Colon (tissue), 2 donors: ENCODE results near the gene GSC2.

Source experiments
- FAIRE-seq: peaks from 2 replicates; lab custom pipeline; 2012; peaks lifted over from hg19 to GRCh38; lab: Jason Lieb, UNC
- donor health status: control.
- donor health status: control.

Gene GSC2, protein sequence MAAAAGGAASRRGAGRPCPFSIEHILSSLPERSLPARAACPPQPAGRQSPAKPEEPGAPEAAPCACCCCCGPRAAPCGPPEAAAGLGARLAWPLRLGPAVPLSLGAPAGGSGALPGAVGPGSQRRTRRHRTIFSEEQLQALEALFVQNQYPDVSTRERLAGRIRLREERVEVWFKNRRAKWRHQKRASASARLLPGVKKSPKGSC

DNA sequence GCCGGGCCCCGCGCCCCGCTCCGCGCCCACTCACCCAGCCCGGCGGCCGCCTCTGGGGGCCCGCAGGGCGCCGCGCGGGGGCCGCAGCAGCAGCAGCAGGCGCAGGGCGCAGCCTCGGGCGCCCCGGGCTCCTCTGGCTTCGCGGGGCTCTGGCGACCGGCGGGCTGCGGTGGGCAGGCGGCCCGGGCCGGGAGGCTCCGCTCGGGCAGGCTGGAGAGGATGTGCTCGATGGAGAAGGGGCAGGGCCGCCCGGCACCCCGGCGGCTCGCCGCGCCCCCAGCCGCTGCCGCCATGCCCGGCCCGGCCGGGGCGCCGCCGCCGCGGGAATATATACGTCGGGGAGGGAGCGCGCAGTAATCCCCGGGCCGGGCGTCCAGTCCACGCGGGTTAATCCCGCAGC, at the start of gene GSC2:
Gene GSC2 (minus strand): TSS at position 302 of the 400 bp plus-strand sequence. CDS start 9 bp downstream, at position 293.
- no peak for FAIRE-seq

DNA sequence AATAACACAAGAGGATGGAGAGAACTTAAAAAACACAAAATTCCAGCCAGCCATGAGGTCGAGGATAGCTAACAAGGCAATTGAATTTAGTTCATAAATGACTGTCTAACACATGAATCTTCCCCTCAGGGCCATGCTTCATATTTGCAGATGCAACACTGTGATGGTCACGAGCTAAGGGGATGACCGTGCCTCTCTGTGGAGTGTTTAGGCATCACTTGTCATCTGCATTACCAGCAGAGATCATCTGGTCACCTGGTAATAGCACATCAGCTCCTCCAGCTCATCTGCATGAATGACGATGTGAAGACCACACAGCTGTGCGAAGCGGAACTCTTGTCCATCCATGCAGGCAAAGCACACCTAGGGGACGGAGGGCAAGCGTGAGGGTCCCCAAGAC, 49.4 kb upstream of the GSC2 start:
- FAIRE-seq, result no peak

DNA sequence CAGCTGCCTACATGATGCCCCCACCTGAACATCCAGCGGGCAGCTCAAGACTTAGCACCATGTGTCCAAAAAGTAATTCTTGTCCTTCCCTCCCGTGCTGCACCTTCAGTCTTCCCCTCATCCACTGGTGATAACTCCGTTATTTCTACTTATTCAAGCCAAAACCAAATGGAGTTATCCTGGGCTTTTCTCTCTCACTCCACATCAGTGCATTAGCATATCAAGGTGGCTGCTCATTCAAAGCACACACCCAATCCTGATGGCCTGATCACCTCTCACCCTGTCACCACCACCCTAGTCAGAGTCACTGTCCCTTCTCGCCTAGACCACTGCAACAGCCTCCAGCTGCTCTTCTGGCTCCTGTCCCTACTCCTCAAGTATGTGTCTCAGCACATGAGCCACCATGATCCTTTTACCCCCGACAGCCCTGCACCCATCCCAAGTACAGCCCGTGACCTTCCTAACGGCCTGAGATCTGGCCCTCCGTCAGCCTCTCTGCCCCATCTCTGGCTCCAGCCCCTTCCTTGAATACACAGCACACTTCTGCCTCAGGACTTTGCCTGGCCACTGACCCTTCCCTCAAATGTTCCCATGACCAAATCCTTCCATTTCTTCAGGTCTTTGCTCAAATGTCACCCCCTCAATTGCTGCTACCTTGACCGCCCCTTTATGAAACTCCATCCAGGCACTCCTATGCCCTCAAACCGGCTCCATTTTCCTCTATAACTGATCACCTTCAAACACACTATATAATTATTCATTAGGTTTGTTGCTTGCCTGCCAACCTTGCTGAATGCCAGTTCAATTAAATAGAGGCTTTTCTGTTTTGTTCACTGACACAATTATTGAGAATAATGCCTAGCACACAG, 48.1 kb upstream of the GSC2 start:
- FAIRE-seq, result no peak

DNA sequence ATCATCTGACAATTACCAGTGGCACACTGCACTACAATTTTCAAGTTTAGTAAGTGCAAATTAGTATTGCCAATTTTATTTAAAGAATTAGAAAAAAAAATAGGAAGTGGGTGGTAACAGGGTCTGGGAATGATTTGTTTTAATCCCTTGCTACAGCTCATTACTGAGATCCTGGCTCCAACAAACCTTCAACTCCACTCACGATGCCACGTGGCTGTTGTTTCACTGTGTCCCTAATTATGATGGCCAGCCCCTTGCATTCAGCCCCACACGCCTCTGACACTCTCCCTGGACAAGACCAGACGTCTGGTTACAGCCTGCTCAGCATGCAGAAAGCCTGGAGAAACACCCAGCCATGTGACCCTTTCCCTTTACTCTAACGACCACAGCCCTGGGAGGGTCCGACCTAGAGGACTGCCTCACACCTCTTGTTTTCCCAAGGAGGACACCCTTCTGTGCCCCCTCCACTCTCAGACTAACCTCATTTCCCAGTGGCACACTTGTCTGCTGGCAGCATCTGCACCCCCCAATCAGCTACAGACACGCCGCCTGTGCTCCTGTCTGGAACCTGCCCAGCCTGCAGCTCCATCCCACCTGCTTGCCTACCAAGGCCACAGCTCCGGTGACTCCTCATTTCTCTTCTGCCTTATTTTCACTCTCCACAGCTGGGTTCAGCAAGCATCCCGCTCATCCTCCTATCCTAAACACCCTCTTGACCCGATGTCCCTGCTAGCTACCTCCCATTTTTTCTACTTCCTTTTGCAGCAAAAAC, 46.9 kb upstream of the GSC2 start:
- FAIRE-seq, result no peak

DNA sequence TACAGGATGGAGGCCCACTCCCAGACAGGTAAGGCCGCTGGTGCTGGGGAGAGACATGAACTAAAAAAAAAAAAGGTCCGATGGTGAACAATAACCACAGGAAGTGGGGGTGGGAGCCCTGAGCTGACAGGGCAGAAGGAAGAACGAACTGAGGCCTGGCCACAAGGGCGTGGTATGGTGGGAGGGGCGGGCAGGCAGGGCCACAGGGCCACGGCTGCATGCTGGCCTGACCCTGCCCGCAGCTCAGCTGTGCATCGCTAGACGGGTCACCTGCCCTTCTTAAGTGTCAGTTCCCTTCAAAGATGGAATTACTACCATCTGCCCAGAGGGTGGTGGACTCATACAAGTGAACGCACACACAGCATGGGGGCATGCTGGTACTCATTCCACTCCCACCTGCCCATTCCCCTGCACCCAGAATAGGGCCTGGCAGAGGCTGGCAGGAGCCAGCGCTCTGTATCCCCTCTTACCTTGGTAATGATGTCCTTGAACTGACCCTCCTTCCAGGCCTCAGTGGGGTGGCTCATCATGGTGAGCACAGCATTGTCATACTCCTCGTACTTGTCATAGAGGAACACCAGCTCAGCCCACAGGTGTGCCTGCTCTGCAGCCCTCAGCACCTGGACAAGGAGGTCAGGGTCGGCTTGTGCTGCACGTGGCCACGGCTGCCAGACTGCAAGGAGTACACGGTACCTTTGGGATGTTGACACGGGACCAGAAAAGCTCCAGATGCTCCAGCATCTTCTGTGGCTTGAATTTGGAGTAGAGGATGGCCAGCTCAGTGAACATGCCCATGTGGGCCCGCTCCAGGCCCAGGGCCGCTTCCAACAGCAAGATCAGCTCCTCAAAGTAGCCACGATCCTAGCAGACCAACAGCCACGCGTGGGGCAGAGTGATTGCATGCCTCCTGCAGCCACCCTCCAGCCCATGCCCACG, 46.0 kb upstream of the GSC2 start:
- no peak for FAIRE-seq

DNA sequence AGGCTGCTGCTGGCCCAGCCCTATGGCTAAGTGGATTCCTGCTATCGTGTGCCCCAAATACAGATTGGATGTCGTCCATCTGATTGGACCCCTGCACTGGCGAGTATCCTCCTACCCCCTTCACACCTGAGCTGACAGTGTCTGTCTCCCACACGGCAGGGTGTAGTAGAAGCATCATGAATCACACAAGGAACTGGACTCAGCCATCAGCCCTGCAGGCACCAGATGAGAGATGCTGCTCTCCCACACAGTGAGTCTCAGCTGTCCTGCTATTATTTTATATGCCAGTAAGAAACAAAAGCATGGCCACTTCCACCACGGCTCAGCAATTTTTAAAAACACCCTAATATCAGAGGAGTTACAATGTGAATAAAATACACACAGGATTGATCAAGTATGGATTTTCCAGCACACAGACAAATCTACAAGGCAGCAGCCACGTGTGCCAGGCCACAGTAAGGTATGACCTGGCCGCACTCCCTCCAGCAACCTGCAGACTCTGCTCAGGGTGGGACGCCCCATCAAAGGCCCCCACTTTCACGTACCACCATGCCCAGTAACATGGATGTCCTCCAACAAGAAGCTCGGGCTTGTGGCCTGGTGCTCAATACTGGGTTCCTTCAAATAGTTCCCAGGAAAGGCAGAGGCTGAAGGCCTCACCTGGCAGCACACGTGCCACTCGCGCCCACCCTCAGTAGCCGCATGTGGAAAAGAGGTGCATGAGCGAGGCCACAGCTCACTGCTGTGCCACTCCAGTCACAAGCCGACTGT, 44.9 kb upstream of the GSC2 start:
- no peak for FAIRE-seq

DNA sequence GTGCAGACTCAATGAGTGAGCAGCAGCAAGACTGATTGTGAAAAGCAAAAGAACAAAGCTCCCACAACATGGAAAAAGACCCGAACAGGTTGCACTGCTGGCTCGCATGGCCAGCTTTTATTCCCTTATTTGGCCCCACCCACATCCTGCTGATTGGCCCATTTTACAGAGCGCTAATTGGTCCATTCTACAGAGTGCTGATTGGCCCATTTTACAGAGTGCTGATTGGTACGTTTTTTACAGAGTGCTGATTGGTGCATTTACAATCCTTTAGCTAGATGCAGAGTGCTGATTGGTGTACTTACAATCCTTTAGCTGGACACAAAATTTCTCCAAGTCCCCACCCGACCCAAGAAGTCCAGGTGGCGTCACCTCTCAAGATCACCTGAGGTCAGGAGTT, 43.8 kb upstream of the GSC2 start:
- no peak for FAIRE-seq

DNA sequence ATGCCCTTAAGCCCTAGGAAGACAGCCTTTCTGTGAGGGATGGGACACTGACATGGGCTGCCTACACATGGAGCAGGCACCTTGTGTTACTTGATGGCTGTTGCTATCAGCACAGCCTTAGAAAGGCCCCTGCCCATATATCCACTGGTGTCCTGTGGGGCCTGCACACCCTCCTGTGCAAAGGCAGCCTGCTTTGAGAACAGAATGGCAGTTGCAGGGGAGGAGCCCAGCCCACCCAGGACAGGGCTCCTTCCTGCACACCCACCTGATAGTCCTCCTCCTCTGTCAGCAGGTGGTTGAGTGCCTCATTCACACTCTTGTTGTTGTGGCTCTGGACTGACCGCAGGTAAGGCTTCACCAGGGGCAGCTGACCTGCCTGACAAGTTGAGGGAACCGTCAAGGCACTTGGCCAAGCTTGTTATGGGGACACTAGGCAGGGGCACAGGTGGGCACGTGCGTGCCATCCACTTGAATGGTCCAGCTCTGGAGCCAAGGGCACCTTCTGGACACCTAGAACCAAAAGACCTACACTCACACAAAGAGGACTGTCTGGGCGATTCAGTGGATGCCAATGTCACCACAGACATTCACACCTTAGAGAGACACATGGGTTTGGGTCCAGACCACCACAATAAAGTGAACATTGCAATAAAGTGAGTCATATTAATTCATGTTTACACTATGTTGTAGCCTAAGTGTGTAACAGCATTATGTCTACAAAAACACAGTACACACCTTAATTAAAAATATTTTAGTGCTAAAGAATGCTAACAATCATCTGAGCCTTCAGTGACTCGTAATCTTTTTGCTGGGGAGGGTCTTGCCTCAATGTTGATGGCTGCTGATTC, 37.8 kb upstream of the GSC2 start:
- no peak for FAIRE-seq

DNA sequence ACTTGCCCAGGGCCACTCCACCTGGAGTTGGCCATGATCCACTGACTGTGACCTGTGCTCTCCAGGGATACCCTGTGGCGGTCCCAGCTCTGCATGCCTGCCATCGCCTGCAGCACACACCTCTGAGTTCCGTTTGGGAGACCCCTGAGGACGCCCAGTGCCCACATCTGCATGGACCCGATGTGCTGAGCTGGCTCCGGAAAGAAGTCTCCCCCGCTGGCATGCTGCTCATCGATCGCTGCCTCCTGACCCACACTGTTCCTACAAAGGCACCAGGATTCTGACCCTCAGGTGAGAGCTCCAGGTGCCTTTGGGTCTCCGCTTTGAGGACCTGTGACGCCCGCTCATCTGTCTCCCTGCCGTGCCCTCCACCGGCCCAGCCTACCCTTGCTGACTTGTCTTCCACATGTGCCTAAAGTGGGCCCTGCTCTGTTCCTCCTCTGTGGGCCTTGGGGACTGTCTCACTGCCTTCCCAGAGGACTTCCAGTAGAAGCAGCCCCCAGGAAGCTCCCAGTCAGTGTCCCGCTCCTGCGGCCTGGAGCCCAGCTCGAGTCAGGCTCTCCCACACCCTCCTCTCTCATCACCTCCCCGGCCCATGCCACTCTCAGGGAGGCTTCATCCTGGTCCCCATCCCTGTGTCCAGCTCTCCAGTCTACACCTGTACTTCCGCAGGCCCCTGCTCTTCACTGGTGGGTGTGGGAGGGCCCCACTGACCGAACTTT, 34.3 kb upstream of the GSC2 start:
- no peak for FAIRE-seq

DNA sequence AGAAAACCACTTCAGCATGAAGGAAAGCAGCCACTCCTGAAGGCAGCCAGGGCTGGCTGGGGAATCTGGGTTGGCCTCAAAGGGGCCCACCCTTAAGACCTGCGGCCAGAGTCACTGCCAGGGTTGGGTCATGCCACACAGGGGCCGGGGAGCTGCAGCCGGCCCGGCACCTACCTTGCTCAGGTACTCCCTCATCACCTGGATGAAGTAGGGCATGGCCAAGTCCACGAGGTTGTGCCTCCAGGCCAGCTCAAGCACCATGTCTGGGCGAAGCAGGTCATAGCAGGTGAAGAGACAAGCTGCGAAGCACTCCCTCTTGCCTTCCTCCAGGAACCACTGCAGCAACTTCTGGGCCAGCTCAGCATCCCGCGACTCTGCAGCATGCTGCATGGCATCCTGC, 33.1 kb upstream of the GSC2 start:
- FAIRE-seq, result no peak

DNA sequence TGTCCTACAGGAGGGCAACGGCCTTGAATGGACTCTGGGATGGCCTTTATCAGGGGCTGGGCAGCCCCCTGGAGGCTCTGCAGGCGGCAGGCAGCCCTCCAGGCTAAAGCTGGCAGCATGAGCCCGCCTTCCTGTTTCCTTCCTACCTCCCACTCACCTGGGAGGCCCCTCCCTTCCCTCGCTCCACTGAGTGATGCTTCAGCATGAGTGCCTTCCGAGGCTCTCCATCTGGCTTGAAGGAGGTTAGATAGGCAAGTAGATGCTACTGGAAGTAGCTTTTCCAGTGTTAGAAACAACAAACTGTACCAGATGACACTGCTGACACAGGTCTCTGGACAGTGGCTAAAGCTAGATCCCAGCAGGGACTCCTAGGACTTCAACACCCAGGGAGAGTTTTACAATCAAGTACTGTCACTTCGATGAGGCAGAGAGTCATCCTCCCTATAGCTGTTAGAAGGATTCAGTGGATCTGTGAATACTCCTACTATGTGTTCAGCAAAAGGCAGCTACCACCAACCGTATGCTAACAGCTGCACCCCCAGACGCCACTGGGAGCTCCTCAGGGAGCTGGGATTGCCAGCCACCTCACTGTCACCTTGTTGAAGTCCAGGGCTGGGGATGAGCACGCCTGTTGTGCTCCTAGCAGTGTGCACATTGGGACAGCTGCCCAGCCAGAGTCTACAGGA, 32.5 kb upstream of the GSC2 start:
- no peak for FAIRE-seq

DNA sequence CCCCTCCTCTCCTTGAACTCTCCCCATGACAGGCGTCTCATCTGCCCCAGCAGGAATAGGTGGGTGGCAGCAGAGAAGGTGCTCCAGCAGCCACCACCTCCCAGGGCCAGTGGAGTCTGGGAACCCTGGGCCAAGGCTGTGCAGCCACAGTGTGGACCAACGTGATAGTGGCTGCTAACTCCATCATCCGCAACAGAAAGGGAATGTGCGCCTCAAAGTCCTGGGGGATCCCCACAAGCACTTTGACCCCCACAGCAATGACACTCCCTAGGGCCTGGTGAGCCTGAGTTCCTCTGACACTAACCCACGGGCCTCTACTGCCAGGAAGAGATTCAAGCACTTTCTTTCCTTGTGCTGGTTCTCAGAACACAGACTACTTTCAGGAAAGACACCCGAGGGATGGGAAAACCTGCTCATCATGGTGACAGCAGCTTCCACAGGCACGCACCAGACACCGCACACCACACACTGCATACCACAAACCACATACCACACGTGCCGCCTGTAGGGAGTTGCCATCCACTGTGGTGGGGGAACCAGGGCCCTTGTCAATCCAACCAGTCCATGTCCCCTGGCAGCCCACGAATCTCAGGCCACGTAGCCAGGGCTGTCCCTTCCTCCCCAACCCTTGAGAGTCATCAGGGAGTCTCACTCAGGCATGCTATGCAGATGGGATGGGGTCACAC, 31.8 kb upstream of the GSC2 start:
- no peak for FAIRE-seq

DNA sequence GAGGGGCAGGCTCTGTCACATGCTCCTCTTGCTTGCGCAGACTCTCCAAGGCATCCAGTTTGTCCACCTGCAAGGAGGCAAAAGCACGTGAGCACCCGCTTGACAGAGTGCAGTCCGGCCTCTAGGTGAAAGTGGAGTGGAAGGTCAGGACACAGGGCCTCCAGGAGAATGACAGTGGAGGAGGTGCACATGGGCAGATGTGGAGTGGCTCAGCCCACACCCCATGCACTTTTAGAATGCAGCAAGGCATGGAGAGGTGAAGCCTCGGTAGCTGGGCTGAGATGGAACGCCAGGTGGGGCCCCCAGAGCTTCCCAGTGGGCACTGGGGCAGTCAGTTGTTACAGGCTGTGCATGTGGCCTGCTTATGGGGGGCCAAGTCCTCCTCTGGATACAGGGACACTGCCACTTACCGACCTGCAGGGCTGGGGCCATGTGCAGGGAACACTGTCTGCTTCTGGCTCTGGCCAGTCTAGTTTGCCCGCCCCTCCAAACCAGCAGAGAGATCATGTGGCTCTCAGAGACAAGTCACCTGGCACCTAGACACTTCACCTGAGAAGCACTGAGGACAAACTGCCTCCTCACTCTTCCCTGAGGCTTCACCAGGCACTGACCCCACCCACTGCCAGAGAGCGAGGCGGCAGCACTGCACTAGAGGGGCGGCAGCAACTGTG, 30.8 kb upstream of the GSC2 start:
- FAIRE-seq, result no peak

DNA sequence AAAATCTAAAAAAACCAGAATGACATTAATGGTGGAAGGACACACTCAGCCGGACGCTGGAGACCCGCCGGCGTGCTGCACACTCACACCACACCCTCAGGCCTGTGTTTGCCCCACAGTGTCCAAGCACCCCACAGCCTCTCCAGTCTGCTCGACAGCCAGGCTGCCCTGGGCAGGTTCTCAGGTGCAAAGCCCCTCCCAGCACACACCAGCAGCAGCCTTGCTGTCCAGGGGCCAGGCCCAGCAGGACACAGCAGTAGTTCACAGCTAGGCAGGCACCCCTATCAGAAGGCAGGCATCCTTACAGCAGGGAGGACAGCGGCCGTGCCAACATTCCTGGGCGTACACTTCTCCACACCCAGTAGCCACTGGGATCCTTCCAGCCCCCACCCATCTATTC, 30.1 kb upstream of the GSC2 start:
- no peak for FAIRE-seq

DNA sequence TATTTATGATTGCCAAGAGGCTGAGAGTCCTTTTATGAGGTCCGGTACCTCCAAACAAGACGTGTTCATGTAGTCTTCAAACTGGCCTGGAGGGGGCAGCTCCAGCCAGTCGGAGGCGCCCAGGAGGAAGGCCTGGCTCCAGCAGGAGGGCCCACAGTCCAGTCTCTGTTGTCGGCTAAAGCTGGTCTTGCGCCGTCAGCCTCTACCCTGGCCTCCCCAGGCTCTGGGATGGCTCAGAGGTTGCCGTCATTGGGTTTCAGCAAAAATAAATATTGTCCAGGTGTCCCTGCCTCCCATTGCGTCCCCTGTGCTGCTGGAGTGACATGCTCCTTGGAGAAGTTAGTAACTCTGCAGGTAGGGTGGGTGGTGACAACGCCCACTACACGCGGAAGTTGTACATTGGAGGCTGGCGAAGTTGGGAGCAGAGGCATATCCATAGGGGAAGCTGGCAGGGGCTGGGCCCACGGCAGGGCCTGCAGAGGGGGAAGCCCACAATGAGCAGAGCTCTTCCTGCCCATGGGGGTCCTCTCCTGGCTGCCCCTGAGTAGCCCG, 29.5 kb upstream of the GSC2 start:
- no peak for FAIRE-seq

DNA sequence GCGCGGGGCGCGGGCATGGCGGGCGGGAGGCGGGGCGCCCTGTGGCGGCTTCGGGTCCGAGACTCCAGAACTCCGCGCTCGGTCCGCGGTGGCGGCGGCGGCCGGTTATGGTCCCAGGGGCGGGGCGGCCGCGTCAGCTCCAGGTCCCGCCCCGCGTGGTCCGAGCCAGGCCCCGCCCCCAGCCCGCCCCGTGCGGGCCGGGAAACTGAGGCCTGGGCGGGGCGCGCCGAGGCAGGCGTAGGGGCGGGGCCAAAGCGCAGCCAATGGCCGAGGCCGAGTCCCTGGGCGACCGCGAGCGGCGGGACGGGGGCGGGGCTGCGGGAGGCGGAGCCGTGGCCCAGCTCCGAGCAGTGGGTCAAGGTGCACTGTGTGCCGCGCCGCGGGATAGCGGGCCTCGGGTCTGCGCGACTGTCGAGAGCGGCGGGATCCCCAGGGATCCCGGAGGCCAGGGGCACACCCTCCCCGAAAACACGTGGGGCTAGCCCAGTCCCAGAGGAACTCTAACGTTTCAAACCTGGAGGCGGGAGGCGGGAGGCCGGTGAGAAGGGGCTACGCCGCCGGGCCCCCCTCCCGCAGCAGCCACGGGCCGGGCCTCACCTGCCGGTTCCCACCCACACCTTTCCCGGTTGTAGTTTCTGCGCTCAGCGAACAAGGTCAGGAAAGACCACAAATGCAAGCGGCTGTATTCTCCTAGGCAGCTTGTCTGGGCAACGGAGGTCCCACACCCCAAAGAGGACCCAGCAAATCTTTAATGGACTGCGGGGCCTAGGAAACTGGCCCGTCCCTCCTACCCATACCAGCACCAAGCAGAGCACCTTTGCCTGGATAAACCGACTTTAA, 28.8 kb upstream of the GSC2 start, which contains the start of gene SLC25A1:
Gene SLC25A1 (minus strand): TSS at position 80 of the 840 bp plus-strand sequence. CDS start 63 bp downstream, at position 17.
- no peak for FAIRE-seq
